GM12872 (cell line): Measurements from ENCODE around the gene ZFPM1.

Experiments
- CTCF ChIP-seq: IDR thresholded peaks from 3 replicates; pipeline ENCODE4 v1.5.1; 2011; ENCODE audit warnings: low read depth, mild to moderate bottlenecking, low read length, moderate library complexity; ENCODE audit not compliant: insufficient read depth

ZFPM1 gene

GRCh38 chr16:88543230-88543813 is 90.2 kb downstream of the ZFPM1 start:
- TF ChIP-seq CTCF = no peak

GRCh38 chr16:88545781-88546180 is 92.7 kb downstream of the ZFPM1 start:
- no peak for TF ChIP-seq CTCF

- no peak for TF ChIP-seq CTCF
These were observed 95.2 kb downstream of the ZFPM1 start for GRCh38 chr16:88548131-88548874.

- TF ChIP-seq CTCF = no peak
These were observed 95.9 kb downstream of the ZFPM1 start for GRCh38 chr16:88548985-88549384.

GRCh38 chr16:88549671-88550245 is 96.7 kb downstream of the ZFPM1 start:
- TF ChIP-seq CTCF = no peak

GRCh38 chr16:88550246-88550661 is 97.2 kb downstream of the ZFPM1 start:
- TF ChIP-seq CTCF = no peak

- no peak for TF ChIP-seq CTCF
These were observed 99.1 kb downstream of the ZFPM1 start for GRCh38 chr16:88552166-88552565.
